ENCODE measurements around the gene ZNF662. TPM values are rescaled to one million over a fixed set of nuclear protein-coding genes. Genes with fewer than 3 reads are reported as not detected.
A peak's percentile ranks its signal among the peaks of the same experiment; 100 is the strongest.
"Not testable (repeated sequence)": the region's sequence is repeated elsewhere in the genome, so short reads cannot be mapped to it uniquely, and the experiment has no call there.

Gene ZNF662
- total RNA-seq, 3 donors from 2014 or later: 6.7 to 14.4 (median 13.6) TPM

DNA sequence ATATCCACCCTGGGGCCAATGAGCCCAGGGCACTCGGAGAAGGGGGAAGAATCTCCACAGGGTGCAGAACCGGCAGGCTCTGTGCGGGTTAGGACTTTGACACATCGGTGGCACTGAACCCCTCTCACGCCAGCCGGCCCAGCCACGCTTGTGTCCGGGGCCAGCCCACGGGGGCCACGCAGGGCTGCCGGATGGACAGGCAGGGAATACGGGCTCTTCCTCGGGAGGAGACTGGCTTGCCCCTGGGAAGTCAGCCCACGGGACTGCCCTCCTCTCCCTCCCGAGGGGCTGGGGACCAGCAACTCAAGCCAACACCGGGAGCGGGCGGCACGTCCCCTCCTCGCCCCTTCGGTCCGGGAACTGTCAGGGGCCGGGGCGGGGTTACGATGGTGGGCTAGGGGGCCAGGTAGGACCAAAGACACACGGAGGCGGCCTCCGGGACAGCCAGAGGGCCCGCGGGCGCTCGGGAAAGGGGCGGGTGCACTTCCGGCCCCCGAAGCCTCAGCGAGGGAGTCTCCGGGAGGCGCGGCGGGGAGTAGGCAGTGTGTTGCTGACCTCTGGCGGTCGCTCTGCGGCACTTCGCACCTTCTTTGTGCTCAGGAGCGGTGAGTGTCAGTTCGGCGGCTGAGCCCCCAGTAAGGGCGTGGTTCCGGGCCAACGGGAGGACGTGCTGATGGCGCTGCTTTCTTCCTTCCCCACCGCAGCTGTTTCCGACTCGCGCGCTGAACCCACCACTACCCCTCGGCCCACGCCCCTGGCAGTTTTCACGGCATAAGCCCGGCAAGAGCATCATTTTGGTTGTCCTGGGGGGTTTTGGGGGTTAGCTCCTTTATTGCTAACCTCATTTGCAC, 25.1 kb upstream of the ZNF662 start:
- no peaks in the 10 kb centered on the region for H3K36me3 ChIP-seq (ENCODE audit: low read depth)
- ATAC-seq: peak; percentile 100
- no peaks in the 10 kb centered on the region for H3K9me3 ChIP-seq
- intact Hi-C loops (cut with DNase I, micrococcal nuclease): no loop called here
- TF ChIP-seq, protein P1, sequence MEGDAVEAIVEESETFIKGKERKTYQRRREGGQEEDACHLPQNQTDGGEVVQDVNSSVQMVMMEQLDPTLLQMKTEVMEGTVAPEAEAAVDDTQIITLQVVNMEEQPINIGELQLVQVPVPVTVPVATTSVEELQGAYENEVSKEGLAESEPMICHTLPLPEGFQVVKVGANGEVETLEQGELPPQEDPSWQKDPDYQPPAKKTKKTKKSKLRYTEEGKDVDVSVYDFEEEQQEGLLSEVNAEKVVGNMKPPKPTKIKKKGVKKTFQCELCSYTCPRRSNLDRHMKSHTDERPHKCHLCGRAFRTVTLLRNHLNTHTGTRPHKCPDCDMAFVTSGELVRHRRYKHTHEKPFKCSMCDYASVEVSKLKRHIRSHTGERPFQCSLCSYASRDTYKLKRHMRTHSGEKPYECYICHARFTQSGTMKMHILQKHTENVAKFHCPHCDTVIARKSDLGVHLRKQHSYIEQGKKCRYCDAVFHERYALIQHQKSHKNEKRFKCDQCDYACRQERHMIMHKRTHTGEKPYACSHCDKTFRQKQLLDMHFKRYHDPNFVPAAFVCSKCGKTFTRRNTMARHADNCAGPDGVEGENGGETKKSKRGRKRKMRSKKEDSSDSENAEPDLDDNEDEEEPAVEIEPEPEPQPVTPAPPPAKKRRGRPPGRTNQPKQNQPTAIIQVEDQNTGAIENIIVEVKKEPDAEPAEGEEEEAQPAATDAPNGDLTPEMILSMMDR (IDR thresholded peaks at IDR 0.05): peak; percentile 90
- H3K4me1 ChIP-seq (ENCODE audit: low read depth): no peaks in the 10 kb centered on the region
- peak; percentile 83 to 90 (median 90) for DNase-seq
- peak overlapping the region; percentile 15 for H3K4me3 ChIP-seq

DNA sequence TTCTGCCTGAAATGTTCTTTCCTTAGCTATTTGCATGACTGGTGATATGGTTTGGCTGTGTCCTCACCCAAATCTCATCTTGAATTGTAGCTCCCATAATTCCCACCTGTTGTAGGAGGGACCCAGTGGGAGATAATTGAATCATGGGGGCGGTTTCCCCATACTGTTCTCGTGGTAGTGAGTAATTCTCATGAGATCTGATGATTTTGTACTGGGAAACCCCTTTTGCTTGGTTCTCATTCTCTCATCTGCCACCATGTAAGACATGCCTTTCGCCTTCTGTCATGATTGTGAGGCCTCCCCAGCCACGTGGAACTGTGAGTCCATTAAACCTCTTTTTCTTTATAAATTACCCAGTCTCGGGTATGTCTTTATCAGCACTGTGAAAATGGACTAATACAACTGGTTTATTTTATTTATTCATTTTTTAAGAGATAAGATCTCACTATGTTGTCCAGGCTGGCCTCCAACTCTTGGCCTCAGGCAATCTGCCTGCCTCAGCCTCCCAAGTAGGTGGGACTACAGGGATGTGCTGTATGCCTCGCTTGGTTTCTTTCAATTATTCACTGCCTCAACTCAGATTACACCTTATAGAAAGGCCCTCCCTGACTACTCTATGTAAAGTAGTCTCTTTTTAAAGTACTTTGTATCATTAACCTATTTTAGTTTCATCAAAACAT, 22.6 kb upstream of the ZNF662 start:
- H3K36me3 ChIP-seq (ENCODE audit: low read depth); H3K9me3 ChIP-seq; H3K4me3 ChIP-seq; H3K4me1 ChIP-seq (ENCODE audit: low read depth); intact Hi-C loops (cut with DNase I, micrococcal nuclease); ATAC-seq; DNase-seq: not testable (repeated sequence)

DNA sequence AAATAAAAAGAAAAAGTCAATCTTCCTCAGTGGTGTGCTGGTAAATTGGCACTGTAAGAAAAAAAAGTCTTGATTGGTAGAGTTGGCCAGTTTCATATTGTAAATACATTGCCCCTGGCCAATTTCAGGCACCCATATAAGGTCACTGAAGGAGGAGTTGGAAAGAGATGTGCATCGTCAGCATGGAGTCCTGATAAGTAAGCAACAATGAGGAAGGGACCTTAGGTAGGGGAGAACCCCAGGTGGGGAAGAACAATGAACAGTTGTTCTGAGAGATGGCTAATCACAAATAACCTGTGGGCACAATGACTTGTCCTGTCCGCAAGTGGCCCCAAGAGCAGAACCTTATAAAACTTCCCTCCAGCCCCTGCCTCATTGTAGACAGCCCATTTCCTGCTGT, 21.6 kb upstream of the ZNF662 start:
- ATAC-seq: no peak
- no peak overlapping the region for H3K4me3 ChIP-seq
- H3K36me3 ChIP-seq (ENCODE audit: low read depth): no peaks in the 10 kb centered on the region
- DNase-seq: no peak
- TF ChIP-seq, protein P1 (IDR thresholded peaks at IDR 0.05): no peak
- no peaks in the 10 kb centered on the region for H3K9me3 ChIP-seq
- no peaks in the 10 kb centered on the region for H3K4me1 ChIP-seq (ENCODE audit: low read depth)
- intact Hi-C loops (cut with DNase I, micrococcal nuclease): no loop called here

DNA sequence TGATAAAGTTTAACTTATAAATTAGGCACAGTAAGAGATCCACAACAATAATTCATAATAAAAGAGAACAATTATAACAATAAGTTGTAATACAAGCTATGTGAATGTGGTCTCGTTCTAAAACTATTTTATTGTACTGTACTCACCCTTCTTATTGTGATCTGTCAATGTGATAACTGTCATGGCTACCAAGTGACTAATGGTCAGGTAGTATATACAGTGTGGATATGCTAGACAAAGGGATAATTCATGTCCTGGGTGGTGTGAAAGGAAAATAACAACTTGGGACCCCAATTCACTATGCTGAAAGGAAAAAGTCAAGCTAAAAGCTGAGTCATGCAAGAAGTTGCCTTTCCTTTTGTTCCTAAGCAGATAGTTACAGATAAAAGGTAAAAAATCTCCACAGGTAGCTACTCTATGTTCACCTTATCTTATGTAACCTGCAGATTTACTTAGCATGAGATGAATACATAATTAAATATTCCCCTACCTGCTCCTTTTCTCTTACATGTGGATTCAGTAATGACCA, 19.6 kb upstream of the ZNF662 start:
- Histone ChIP-seq H3K36me3 (ENCODE audit: low read depth) (no peaks in the 10 kb centered on the region), H3K9me3 (no peaks in the 10 kb centered on the region), H3K4me1 (ENCODE audit: low read depth) (no peaks in the 10 kb centered on the region), H3K4me3 (no peak overlapping the region)
- TF ChIP-seq, protein P1 (IDR thresholded peaks at IDR 0.05): no peak
- DNase-seq (no peak), ATAC-seq (no peak)
- intact Hi-C loops (cut with DNase I, micrococcal nuclease): no loop called here

DNA sequence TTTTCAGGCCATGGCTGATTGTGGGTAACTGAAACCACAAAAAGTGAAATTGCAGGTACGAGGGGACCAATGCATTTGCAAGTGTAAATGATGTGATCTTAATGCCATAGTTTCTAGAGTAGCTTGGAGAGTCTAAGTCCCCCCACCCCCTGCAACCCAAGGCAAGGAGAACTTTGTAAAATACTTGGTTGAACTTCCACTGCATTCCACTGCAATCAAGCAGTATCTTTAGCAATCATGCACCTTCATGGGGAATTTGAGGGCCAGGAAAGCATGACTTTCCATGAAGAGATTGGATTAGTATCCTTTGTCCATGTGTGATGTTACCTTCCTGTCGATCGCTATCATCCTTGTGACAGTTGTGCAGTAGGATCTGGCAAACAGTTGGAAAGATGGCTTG, 18.9 kb upstream of the ZNF662 start:
- Histone ChIP-seq H3K36me3 (ENCODE audit: low read depth) (no peaks in the 10 kb centered on the region), H3K4me3 (no peak overlapping the region), H3K4me1 (ENCODE audit: low read depth) (no peaks in the 10 kb centered on the region), H3K9me3 (no peaks in the 10 kb centered on the region)
- TF ChIP-seq, protein P1 (IDR thresholded peaks at IDR 0.05): no peak
- intact Hi-C loops (cut with DNase I, micrococcal nuclease): no loop called here
- DNase-seq (no peak), ATAC-seq (no peak)

DNA sequence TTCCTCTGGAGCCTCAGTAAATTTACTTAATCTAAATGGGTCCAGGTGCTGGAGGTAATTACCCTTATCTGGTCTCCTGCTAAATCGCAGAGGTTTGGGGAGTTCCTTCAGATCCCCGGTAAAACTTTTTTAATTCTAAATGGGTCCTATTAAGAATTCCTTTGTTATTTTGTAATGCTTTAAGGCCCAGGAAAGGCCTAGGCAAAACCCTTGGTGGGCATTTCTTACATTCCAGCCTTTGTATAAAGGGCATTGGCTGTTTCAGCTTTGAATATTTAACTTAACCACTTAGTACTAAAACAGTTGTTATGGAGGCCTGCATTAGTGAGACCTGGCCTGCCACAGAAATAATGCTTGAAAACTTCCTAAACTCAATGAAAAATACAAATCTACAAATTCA, 14.9 kb upstream of the ZNF662 start:
- Histone ChIP-seq H3K36me3 (ENCODE audit: low read depth) (no peaks in the 10 kb centered on the region), H3K4me1 (ENCODE audit: low read depth) (no peaks in the 10 kb centered on the region), H3K9me3 (no peaks in the 10 kb centered on the region), H3K4me3 (no peak overlapping the region)
- ATAC-seq (no peak), DNase-seq (no peak)
- TF ChIP-seq, protein P1 (IDR thresholded peaks at IDR 0.05): no peak
- intact Hi-C loops (cut with DNase I, micrococcal nuclease): no loop called here

Data from mucosa of descending colon (tissue), 3 donors.